GM18499 (cell line): ENCODE data around the gene ST8SIA1.

ENCODE experiments used
- ATAC-seq: cut with Tn5 transposase; IDR thresholded peaks from one replicate; pipeline ENCODE4 v1.9.1; 2021; ENCODE audit warnings: moderate number of reproducible peaks; ENCODE audit not compliant: insufficient read depth, unreplicated experiment

Gene ST8SIA1

DNA sequence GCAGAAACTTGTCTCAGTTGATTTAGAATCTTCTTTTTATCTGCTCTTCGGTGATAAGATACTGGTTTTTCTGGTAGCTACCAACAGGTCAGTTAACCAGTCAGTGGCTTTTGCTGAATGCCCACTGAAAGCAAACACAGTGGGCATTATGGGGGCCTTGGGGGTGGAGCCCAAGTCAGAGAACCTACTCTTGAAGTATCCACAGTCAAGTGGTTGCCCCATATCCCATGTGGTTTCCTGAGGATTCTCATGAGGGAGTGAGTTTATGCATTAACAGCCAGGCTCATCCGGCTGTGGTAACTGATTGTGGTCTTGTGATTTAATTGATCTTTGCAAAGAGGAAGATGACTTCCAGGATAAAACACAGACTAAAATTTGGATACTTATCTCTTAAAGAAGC lies 83.7 kb downstream of the ST8SIA1 start:
- no peak for ATAC-seq

DNA sequence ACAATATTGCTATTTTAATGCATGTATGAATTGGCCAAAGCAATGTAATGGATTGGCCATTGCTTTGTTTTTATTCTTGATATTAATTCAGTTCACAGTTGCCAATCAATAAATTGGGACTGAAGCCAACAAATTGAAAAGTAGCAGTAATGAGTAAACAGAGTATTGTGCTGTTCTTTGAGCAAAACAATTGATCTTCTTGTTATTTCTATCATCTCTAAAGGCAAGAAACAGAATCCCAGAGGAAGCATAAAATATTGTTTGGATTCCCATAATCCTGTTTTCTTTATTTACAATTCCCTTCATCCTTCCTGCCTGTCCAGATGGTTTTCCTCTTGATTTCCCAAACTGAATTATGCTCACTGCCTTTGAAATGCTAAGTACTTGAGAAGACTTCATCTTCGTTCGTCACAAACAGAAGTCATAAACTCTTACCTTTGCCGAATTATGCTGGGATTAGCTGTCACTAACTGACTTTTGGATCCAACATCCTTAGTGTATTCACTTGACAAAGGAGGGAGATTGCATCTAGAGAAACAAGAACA lies 85.9 kb downstream of the ST8SIA1 start:
- no peak for ATAC-seq

DNA sequence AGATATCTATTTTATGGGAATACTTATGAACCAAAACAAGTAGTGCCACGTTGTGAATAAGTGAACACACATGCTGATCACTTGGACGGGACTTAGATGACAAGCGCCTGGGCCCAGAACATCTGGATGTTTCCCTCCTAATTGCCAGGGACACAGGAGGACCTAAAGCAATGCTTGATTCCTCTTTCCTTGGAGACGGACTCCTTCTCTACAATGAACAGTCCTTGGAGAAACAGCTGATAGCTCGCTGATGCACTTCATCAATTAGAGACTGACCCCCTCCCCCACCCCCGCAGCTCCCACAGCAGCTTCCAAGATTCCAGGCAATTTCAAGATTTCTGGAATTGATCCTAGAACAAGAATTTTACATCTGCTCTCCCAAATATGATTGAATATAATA lies 86.4 kb downstream of the ST8SIA1 start:
- no peak for ATAC-seq

DNA sequence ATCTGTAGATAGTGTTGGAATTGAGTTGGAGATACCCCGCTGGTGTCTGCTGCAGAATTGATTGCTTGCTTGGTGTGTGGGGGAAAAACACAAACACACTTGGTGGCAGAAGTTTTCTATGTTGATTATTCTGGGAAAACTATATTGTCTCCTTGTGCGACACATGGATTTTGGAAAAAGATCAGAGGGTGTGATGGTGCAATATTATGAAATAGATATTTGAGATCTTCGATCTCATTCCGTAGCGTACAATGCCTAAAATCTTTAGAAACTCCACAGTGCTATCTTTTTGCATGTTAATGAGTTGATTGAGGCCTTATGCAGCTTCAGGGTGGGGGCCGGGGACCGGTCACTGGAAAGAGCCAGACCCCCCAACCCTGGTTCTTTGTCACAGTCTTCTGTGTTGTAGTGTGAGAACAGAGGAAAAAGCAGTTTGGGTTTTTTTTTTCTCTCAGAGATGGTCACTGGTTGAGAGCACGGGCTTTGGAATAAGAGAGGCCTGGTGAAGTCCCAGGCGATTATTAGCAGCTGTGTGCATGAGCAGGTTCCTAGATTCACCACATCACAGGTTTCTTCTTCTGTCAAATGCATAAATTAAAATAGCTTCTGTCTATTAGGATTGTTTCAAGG lies 88.2 kb downstream of the ST8SIA1 start:
- no peak for ATAC-seq

DNA sequence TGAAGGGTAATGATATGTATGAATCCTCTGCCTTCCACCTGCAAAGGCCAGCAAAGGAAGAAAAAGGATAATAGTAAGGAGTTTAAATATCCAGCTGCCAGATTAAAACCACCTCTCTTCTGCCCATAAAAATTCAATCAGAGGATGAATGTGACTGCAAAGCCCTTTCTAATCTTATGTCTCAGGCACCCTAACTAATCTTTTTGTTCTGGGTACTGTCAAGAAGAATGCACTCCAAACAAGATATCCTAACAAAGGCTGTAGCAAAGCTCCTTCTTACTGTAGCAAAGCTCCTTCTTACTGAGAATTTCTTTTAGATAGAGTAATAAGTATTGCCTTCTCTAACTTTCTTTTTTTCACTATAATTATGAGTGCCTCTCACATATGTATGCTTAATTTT lies 91.8 kb downstream of the ST8SIA1 start:
- ATAC-seq: no peak

DNA sequence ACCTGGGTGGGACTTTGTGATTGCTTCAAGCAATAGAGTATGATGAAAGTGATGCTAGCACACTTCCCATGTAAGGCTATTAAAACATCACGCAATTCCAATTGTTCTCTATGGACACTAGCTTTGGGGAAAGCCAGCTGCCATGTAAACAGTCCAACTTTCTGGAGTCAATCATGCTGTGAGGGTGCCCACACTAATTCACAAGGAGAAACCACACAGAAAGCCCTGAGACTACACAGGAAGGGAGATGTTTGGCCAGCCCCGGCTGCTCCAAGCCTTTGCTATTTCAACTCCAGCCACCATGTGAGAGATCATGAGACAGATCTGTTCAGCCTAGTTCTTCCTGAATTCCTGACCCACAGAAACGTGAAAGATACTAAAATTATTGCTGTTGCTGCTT lies 96.3 kb downstream of the ST8SIA1 start:
- no peak for ATAC-seq

DNA sequence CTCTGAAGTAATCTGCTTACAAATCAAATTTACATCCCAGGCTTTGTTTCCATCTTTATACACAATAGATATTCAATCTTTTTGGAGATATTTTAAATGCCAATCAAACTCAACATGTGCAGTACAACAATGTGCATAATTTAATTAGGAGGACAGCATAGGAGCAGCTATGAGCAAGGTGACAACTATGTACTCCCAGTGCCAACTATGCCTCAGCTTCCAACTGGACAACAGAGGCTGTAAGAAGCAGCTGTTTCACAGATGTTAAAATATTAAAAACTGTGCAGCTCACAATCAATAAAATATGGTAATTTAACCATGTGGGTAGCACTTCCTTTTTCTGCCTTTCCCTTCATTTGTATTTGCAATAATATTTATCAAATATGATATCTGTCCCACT lies 99.9 kb downstream of the ST8SIA1 start:
- ATAC-seq: no peak

DNA sequence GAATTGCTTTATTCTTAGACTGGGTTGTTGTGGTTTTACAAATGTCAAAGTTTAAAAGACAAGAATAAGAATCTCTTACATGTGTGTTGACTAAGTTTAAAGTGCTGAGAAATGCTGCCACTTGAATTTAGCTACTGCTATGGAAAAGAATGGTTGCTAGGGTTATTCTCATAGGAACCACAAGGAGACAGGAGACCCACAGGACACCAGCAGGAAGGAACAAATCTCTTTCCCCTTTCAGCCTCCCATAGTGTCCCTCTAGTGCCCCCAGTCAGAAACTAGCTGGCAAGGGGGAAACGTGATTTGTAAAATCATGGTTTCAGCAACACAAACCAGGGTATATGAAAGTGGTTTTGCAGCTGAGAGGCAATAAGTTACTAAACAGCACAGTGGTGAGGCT lies 102.7 kb downstream of the ST8SIA1 start:
- no peak for ATAC-seq

DNA sequence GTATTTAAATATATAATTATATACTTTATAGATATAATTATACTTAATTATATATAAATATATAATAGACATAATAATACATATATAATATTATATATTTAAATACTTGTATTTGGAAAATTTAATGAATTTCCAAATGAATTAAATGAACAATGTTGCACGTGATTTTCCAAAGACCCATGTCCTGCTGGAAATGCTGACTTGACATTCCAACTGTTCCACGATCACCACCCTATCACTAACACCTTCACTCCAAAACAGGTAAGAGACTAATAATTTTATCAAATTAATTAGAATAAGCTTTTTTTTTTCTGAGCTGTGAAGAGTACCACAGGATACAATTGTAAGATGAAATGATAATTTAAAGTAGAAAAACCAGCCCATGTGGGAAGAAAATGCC lies 103.4 kb downstream of the ST8SIA1 start:
- no peak for ATAC-seq

DNA sequence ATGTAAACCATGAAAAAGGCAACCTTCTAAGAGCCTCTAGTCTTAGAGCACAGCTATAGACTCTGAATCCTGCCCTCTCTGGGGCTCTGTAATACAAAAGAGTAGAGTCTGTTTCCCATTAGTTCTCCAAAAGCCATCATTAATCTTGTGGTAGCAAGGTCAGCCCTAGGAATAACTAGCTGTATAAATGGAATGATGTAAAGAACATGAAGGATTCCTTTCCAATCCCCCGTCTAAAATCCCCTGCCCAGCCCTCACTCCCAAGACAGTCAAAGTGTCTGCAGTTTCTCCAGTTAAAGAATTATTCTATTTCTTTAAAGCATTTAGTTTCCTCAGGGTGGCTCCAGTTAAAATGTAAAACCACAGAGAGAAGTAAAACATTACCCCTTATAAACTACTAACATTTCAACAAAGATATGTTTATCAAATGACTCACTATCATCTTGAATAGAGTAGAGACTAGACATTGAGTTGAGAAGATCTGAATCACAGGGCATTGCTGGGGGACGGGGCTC lies 104.2 kb downstream of the ST8SIA1 start:
- no peak for ATAC-seq

DNA sequence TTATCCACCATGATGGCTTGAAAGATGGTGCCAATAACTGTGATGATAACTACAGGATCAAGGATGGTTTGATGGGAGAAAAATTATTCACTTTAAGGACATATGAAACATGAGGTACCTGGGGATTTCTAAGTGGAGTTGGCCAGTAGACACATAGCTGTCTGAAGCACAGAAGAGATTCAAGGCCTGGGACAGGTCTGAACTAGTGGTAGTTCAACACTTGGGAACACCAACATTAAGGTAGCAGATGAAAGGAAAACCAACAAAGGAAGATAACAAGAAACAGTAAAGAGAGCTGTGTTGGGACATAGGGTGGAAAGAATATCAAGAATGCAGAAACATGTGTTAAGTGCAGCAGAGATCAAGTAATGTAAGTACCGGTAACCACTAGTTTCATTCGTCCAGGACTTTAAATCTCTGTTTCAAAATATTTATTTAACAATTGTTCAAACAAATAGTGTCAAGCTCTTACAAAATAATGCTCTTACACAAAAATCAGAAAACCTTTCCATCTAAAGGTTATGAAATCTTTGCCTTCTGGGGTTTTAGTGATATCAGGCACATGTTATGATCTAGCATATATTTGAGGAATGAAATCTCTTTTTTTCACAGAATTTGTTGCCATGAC lies 104.7 kb downstream of the ST8SIA1 start:
- ATAC-seq: no peak

DNA sequence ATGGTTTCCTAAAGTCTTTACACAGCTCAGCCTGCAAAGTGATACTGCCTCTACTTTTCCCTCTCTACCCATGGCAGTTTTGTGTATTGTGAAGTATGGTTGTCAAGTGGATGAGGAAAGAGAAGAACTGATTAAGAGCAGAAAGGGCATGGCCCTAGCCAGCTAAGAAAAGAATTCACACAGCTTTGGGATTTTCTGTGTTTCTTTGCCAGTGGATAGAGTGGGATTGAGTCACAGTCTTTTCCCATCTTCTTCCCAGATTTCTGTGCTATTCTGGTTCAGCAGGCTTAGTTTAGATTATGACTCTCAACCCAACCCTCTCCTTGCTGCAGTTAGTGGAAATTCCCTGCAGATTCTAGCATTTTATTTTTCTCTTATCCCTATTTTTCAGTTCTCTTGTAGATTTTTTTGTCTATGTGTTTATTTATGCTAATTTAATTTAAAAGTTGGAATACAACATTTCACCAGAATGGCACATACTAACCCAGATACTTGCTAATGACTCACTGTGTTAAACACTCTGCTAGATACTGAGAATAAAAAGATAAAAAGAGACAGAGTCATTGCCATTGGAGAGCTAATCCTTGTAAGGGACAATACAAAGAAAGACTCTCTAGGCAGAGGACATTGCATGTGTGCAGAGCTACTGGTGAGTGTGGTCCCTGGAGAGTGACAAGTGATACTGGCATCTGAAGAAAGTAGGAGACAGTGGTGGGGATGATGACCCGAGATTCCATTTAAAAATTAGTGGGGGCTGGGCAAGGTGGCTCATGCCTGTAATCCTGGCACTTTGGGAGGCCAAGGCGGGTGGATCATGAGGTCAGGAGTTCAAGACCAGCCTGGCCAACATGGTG lies 106.3 kb downstream of the ST8SIA1 start:
- no peak for ATAC-seq

DNA sequence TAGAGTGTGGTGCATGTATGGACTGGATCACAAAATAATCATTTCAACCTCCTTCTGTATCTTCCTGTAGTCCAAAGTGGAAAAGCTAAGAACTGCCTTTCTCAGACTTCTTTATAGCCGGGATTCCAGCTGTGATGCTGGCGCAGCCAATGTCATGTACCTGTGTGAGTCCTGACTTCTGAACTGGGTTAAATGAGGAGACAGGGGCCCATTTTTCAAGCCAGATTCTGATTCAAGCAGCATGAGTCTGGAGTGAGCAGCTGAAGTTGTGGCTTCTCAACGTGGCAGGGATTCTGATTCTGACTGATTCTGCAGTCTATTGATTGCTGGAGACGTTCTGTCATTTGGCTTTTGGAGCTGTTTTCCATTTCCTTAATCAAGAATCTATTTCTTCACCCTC lies 111.2 kb downstream of the ST8SIA1 start:
- ATAC-seq: no peak

DNA sequence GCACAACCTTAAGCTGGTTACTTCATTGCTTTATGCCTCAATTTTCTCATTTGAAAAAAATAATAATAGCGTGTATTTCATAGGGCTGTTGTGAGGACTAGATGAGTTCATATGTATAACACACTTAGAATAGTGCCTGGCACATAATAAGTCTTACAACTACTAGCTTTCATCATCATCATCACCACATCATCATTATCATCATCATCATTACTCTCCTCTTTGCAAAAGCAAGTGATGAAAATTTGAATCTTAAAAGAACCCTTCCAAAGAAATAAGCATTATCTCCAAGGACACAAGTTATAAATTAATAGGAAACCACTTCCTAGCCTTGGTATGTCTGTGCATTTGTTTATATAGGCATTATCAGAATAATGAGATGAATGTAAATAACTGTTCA lies 117.0 kb downstream of the ST8SIA1 start:
- ATAC-seq: no peak

DNA sequence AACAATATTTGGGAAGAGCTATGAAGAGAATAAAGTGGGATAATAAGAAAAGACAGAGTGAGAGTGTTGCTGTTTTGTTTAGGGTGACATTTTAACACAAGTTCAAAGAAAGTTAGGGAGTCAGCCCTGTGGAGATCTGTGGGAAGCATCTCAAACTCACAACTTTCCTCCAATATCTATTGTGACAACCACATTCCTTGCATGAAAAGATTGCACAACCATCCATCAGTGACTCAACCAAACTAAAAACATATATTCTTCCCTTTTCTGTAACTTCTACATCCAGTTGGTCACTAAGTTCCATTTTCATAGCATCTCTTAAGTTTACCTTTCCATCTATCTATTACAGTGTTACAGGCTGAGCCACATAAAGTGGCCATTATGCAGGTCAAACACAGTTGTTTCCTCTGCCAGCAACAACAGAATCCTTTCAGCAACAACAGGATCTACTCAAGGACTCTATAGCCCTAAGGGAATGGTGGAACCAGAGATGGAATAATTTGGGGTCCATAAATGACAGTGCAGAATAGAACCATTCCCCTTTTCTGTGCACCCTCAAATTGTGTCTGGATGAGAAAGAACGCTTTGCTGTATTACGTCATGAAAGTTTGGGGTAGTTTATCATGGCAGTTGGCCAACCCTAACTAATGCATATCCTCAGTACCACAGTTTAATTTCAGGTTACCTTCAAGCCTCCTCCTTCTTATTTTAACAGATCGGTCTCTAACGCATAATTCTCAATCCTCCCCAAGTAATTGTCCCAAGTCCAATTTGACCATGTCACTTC lies 118.8 kb downstream of the ST8SIA1 start:
- no peak for ATAC-seq

DNA sequence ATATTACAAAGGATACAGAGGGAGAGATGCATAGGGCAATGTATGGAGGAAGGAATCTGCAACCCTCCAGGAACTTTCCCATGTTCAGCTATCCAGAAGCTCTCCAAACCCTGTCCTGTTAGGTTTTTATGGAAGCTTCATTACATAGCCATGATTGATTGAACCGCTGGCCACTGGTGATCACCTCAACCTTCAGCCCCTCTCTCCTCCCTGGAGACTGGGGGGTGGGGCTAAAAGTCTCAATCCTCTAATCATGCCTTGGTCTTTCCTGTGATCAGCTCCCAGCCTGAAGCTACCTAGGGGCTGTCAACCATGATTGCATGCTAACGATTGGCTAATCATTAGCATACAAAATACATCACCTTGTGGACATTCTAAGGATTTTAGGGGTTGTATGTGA lies 123.4 kb downstream of the ST8SIA1 start:
- ATAC-seq: no peak

DNA sequence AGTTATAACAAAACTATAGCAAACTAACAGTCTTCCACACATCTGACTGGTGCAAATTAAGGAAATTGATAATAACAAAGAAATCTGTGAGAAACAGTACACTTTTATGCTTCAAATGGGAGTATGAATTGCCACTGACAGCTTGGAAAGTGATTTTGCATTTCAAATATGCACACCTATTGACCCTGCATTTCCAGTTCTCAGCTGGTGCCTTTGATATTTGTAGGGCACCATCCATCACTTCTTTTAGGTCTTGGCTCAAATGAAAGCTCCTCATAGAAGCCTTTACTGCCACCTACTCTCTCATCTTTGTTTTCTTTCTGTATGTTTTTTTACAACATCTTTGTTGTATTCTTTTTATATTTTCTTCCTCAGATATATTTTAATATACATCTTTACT lies 125.1 kb downstream of the ST8SIA1 start:
- ATAC-seq: no peak

DNA sequence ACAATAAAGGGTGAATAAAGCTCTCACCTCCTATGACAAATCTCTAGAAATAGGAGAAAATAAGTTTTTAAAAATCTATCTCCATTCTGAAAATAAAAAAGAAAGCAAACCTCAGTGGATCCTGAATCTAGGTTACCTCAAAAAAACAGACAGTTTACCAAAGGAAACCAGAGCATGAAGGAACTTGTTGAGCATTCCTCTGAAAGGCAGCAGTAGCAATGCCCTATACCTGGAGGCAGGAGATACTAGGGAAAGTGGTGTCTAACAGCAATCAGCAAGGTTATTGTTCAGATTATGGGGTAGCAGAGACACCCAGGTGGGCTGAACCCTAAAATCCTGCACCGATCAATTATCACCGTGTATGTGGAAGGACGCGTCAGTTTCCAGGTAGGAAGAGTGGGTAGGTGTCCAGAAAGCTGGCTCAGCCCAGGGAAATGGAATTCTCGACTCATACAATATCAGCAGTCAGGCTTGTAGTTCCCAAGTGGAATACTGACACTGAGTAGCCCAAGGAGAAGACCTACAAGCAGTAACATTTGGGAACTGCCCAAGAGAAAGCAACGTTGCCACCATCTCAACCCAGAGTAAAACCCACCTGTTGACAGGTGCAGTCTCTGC lies 128.3 kb downstream of the ST8SIA1 start:
- ATAC-seq: no peak

DNA sequence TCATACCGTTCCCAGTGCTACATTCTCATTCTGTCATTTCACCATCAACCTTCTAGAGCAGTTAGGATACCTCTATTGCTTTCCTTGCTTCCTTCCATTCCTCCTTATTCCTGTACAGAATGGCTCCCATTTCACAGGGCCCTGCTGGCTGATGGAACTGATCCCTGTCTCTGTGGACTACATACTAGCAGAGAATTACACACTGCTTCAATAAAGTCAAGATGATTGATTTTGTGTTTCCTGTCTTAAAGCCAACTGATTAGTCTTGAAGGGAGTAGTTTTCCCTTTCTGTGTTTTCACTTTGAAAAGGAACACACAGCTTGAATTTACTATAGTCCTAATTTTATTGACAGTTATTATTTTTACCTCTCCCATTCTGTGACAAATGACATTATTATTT lies 130.1 kb downstream of the ST8SIA1 start:
- ATAC-seq: no peak

DNA sequence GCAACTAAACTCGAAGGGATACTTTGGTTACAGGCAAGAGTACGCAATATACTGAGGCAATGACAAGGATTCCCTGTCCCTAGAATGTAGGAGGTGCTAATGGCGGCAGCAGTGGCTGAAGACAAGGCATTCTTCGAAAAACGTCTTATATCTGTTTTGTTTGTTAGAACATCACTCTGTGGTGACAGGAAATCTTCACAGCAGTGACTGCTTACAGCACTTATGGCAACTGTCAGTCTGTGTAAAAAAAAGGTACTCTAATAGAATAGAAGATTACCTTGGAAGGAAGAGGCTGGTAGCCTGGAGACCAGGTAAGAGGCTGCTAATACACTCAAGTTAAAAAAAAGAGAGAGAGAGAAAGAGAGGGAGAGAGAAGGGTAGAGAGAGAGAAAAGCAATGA lies 131.7 kb downstream of the ST8SIA1 start:
- no peak for ATAC-seq
